Measurements from ENCODE around the gene CAND2. TPM values are rescaled to one million over a fixed set of nuclear protein-coding genes. Genes with fewer than 3 reads are reported as not detected.

Gene CAND2
- total RNA-seq, 2 donors from 2014 or later, result 3.6 to 6.6 TPM

GRCh38 chr3:12810013-12810780, 13.7 kb downstream of the CAND2 start:
- peak overlapping the region; percentile 36 to 57 for H3K4me3 ChIP-seq
- peaks cover 7% of the 10 kb centered on the region for H3K4me1 ChIP-seq

GRCh38 chr3:12810961-12811360, 14.5 kb downstream of the CAND2 start:
- Histone ChIP-seq H3K36me3 (replicated peaks in 1 of 2; ENCODE audit: insufficient read depth in 1 of 2, low read depth in 2 of 2) (no peaks in the 10 kb centered on the region), H3K4me1 (peaks cover 7% of the 10 kb centered on the region), H3K9me3 (no peaks in the 10 kb centered on the region), H3K27me3 (no peaks in the 10 kb centered on the region), H3K27ac (peak overlapping the region in 2 of 4 donors; percentile 63 to 82), H3K4me3 (no peak overlapping the region)
- intact Hi-C loops (cut with DNase I), result no loop called here
- 61 to 71% methylated on average over 5 of the region's 5 CpGs for WGBS, 2 donors
- DNase-seq, result no peak
- TF ChIP-seq CTCF (IDR thresholded peaks at IDR 0.05) (no peak), POLR2A (IDR thresholded peaks at IDR 0.05) (no peak)
- ATAC-seq, result no peak

More at GRCh38 chr3:12810013-12810780, 13.7 kb downstream of the CAND2 start:
- Histone ChIP-seq H3K9me3 (no peaks in the 10 kb centered on the region), H3K36me3 (replicated peaks in 1 of 2; ENCODE audit: insufficient read depth in 1 of 2, low read depth in 2 of 2) (no peaks in the 10 kb centered on the region), H3K27ac (peak overlapping the region; percentile 0 to 82 (median 70)), H3K27me3 (no peaks in the 10 kb centered on the region)
- ATAC-seq, result peak; percentile 99
- WGBS, 2 donors, result 2% methylated on average over 9 to 48 of the region's 50 CpGs
- DNase-seq, result peak; percentile 96 to 99 (median 98)
- peak; percentile 35 to 60 (median 55) for TF ChIP-seq POLR2A (IDR thresholded peaks at IDR 0.05)
- TF ChIP-seq CTCF (IDR thresholded peaks at IDR 0.05), result peak; percentile 64 to 97 (median 91)
- intact Hi-C loops (cut with DNase I), result no loop called here

GRCh38 chr3:12812812-12813211, 16.3 kb downstream of the CAND2 start:
- Histone ChIP-seq H3K36me3 (replicated peaks in 1 of 2; ENCODE audit: insufficient read depth in 1 of 2, low read depth in 2 of 2) (no peaks in the 10 kb centered on the region), H3K27ac (no peak overlapping the region), H3K4me1 (peaks cover 7% of the 10 kb centered on the region), H3K4me3 (no peak overlapping the region), H3K9me3 (no peaks in the 10 kb centered on the region), H3K27me3 (no peaks in the 10 kb centered on the region)
- intact Hi-C loops (cut with DNase I), result no loop called here
- no peak for ATAC-seq
- DNase-seq, result no peak
- 80 to 89% methylated on average over 1 to 3 of the region's 3 CpGs for WGBS, 2 donors
- TF ChIP-seq POLR2A (IDR thresholded peaks at IDR 0.05) (no peak), CTCF (IDR thresholded peaks at IDR 0.05) (no peak)

GRCh38 chr3:12813967-12814366, 17.5 kb downstream of the CAND2 start:
- Histone ChIP-seq H3K36me3 (replicated peaks in 1 of 2; ENCODE audit: insufficient read depth in 1 of 2, low read depth in 2 of 2) (no peaks in the 10 kb centered on the region), H3K27me3 (no peaks in the 10 kb centered on the region), H3K4me3 (no peak overlapping the region), H3K4me1 (peaks cover 7% of the 10 kb centered on the region), H3K27ac (no peak overlapping the region), H3K9me3 (no peaks in the 10 kb centered on the region)
- TF ChIP-seq POLR2A (IDR thresholded peaks at IDR 0.05) (no peak), CTCF (IDR thresholded peaks at IDR 0.05) (no peak)
- WGBS, 2 donors, result 83 to 84% methylated on average over 6 of the region's 6 CpGs
- no peak for ATAC-seq
- DNase-seq, result no peak
- intact Hi-C loops (cut with DNase I), result no loop called here

GRCh38 chr3:12815078-12815477, 18.6 kb downstream of the CAND2 start:
- Histone ChIP-seq H3K27ac (no peak overlapping the region), H3K4me3 (no peak overlapping the region), H3K36me3 (replicated peaks in 1 of 2; ENCODE audit: insufficient read depth in 1 of 2, low read depth in 2 of 2) (no peaks in the 10 kb centered on the region), H3K9me3 (no peaks in the 10 kb centered on the region), H3K4me1 (no peaks in the 10 kb centered on the region), H3K27me3 (no peaks in the 10 kb centered on the region)
- ATAC-seq (no peak), DNase-seq (no peak)
- 75 to 82% methylated on average over 14 to 24 of the region's 24 CpGs for WGBS, 2 donors
- no peak for TF ChIP-seq CTCF (IDR thresholded peaks at IDR 0.05)
- no peak for TF ChIP-seq POLR2A (IDR thresholded peaks at IDR 0.05)
- intact Hi-C loops (cut with DNase I), result no loop called here

Data from body of pancreas (tissue), 4 donors.